ENCODE results near the gene AMHR2. TPM values are rescaled to one million over a fixed set of nuclear protein-coding genes. Genes with fewer than 3 reads are reported as not detected.

Gene AMHR2
- total RNA-seq, 1 experiment from 2014 or later, result not detected

DNA sequence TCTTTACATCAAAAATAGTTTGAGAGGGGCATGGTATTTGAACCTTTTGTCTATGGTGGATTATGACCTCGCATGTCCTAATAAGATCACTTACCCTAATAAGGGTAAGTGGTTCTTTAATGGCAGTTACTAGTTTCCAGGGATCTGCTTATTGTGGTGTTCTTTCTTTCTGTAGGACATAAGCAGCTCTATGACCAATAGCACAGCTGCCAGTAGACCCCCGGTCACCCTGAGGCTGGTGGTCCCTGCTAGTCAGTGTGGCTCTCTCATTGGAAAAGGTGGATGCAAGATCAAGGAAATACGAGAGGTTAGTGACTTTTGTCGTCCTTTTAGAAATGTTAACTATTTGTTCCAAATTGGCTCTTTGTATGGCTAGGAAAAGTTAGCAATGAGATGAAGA is 35.4 kb downstream of the AMHR2 start:
- no peaks in the 10 kb centered on the region for H3K27me3 ChIP-seq (ENCODE audit: insufficient read depth, low read depth)
- peaks cover 86% of the 10 kb centered on the region for H3F3A ChIP-seq (ENCODE audit: insufficient read depth, low read depth)
- H3K36me3 ChIP-seq (ENCODE audit: low read depth), result peaks cover 95% of the 10 kb centered on the region
- intact Hi-C loops (cut with micrococcal nuclease; ENCODE audit: unreplicated experiment), result no loop called here
- H3K4me1 ChIP-seq (replicated peaks; ENCODE audit: insufficient read depth), result peaks cover 3% of the 10 kb centered on the region; the same call in 1 of the 2 replicates
- DNase-seq, result no peak
- no peak overlapping the region for H3K4me3 ChIP-seq
- H4K20me1 ChIP-seq (ENCODE audit: insufficient read depth), result peaks cover 99% of the 10 kb centered on the region
- no peak overlapping the region for H3K27ac ChIP-seq
- no peak overlapping the region for H2AFZ ChIP-seq
- ChIA-PET CTCF (no interaction called here), POLR2A (ENCODE audit: unreplicated experiment) (interaction anchor here (0.7 kb wide), 1 partner anchor 38 kb away, joined by 16 read pairs; no protein-coding TSS in a partner anchor)
- no peaks in the 10 kb centered on the region for H3K9me3 ChIP-seq (ENCODE audit: insufficient read depth, low read depth)
- BruUV-seq (replicated peaks), result no TSS peak
- peaks cover 94% of the 10 kb centered on the region for H3K79me2 ChIP-seq (ENCODE audit: low read depth)
- H3K9me2 ChIP-seq (ENCODE audit: insufficient read depth), result no peaks in the 10 kb centered on the region
- no peak overlapping the region for H3K4me2 ChIP-seq
- no peak for TF ChIP-seq CTCF (conservative IDR thresholded peaks at IDR 0.05)
- no peak for TF ChIP-seq EZH2 (IDR thresholded peaks at IDR 0.05; ENCODE audit: low read depth)

GRCh38 chr12:53461059-53461458 is 37.4 kb downstream of the AMHR2 start:
- Histone ChIP-seq H2AFZ (no peak overlapping the region), H3F3A (ENCODE audit: insufficient read depth, low read depth) (peaks cover 81% of the 10 kb centered on the region), H3K9me2 (ENCODE audit: insufficient read depth) (no peaks in the 10 kb centered on the region), H3K27me3 (ENCODE audit: insufficient read depth, low read depth) (no peaks in the 10 kb centered on the region), H3K4me2 (no peak overlapping the region), H3K9me3 (ENCODE audit: insufficient read depth, low read depth) (no peaks in the 10 kb centered on the region), H3K36me3 (ENCODE audit: low read depth) (peaks cover 87% of the 10 kb centered on the region), H3K27ac (no peak overlapping the region), H3K79me2 (ENCODE audit: low read depth) (peaks cover 79% of the 10 kb centered on the region), H3K4me3 (no peak overlapping the region), H4K20me1 (ENCODE audit: insufficient read depth) (peaks cover 97% of the 10 kb centered on the region), H3K4me1 (replicated peaks; ENCODE audit: insufficient read depth) (no peaks in the 10 kb centered on the region)
- TF ChIP-seq CTCF (conservative IDR thresholded peaks at IDR 0.05) (no peak), EZH2 (IDR thresholded peaks at IDR 0.05; ENCODE audit: low read depth) (no peak)
- CTCF ChIA-PET, result no interaction called here
- intact Hi-C loops (cut with micrococcal nuclease; ENCODE audit: unreplicated experiment), result no loop called here
- no peak for DNase-seq
- BruUV-seq (replicated peaks), result no TSS peak
- POLR2A ChIA-PET (ENCODE audit: unreplicated experiment), result no interaction called here

GRCh38 chr12:53461591-53461990 is 37.9 kb downstream of the AMHR2 start:
- Histone ChIP-seq H4K20me1 (ENCODE audit: insufficient read depth) (peaks cover 97% of the 10 kb centered on the region), H3K36me3 (ENCODE audit: low read depth) (peaks cover 87% of the 10 kb centered on the region), H3K9me2 (ENCODE audit: insufficient read depth) (no peaks in the 10 kb centered on the region), H3K9me3 (ENCODE audit: insufficient read depth, low read depth) (no peaks in the 10 kb centered on the region), H3K27me3 (ENCODE audit: insufficient read depth, low read depth) (no peaks in the 10 kb centered on the region), H3K4me1 (replicated peaks; ENCODE audit: insufficient read depth) (no peaks in the 10 kb centered on the region), H2AFZ (no peak overlapping the region), H3K4me3 (no peak overlapping the region), H3K4me2 (no peak overlapping the region), H3F3A (ENCODE audit: insufficient read depth, low read depth) (peaks cover 81% of the 10 kb centered on the region), H3K27ac (no peak overlapping the region), H3K79me2 (ENCODE audit: low read depth) (peaks cover 78% of the 10 kb centered on the region)
- POLR2A ChIA-PET (ENCODE audit: unreplicated experiment), result no interaction called here
- DNase-seq, result no peak
- CTCF ChIA-PET, result no interaction called here
- intact Hi-C loops (cut with micrococcal nuclease; ENCODE audit: unreplicated experiment), result no loop called here
- TF ChIP-seq EZH2 (IDR thresholded peaks at IDR 0.05; ENCODE audit: low read depth), result no peak
- BruUV-seq (replicated peaks), result no TSS peak

DNA sequence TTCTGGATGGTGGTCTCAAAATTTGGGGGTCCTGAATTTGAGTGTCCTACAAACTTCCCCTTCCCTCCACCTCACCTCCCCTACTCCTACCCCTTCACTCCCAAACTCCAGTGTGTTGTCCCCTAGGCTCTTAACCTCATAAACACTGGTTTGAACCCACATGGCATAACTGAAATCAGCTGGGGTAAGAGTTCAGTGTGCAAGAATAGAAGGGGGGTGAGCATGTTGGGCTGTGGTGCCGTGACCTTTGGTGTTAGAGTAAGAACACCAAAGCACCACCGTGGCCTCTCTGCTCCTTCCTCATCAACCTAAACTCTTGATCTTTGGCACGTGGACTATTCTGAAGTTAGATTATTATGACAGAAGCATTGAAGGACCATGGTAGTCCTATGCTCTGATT is 39.3 kb downstream of the AMHR2 start:
- Histone ChIP-seq H3K4me1 (replicated peaks; ENCODE audit: insufficient read depth) (no peaks in the 10 kb centered on the region), H3K27ac (no peak overlapping the region), H3K4me3 (no peak overlapping the region), H3K36me3 (ENCODE audit: low read depth) (peaks cover 87% of the 10 kb centered on the region), H3K9me2 (ENCODE audit: insufficient read depth) (no peaks in the 10 kb centered on the region), H4K20me1 (ENCODE audit: insufficient read depth) (peaks cover 97% of the 10 kb centered on the region), H3K4me2 (no peak overlapping the region), H3K79me2 (ENCODE audit: low read depth) (peaks cover 71% of the 10 kb centered on the region), H2AFZ (no peak overlapping the region), H3K27me3 (ENCODE audit: insufficient read depth, low read depth) (no peaks in the 10 kb centered on the region), H3F3A (ENCODE audit: insufficient read depth, low read depth) (peaks cover 82% of the 10 kb centered on the region), H3K9me3 (ENCODE audit: insufficient read depth, low read depth) (no peaks in the 10 kb centered on the region)
- no TSS peak for BruUV-seq (replicated peaks)
- no peak for DNase-seq
- TF ChIP-seq EZH2 (IDR thresholded peaks at IDR 0.05; ENCODE audit: low read depth) (no peak), CTCF (conservative IDR thresholded peaks at IDR 0.05) (no peak)
- POLR2A ChIA-PET (ENCODE audit: unreplicated experiment), result no interaction called here
- intact Hi-C loops (cut with micrococcal nuclease; ENCODE audit: unreplicated experiment), result no loop called here
- CTCF ChIA-PET, result no interaction called here

Measured in PC-9 (cell line).